Measurements from ENCODE around the gene WWOX.

GRCh38 chr16:78221892-78222291 lies 122.4 kb downstream of the WWOX start:
- TF ChIP-seq CTCF (conservative IDR thresholded peaks at IDR 0.05; ENCODE audit: low read depth, low read length) (no peak), EZH2phosphoT487 (IDR thresholded peaks at IDR 0.05; ENCODE audit: borderline replicate concordance, low read length) (no peak), EZH2 (IDR thresholded peaks at IDR 0.05; ENCODE audit: low read length, unreplicated experiment) (no peak)
